ENCODE measurements around the gene SMARCD1.

Gene SMARCD1

DNA sequence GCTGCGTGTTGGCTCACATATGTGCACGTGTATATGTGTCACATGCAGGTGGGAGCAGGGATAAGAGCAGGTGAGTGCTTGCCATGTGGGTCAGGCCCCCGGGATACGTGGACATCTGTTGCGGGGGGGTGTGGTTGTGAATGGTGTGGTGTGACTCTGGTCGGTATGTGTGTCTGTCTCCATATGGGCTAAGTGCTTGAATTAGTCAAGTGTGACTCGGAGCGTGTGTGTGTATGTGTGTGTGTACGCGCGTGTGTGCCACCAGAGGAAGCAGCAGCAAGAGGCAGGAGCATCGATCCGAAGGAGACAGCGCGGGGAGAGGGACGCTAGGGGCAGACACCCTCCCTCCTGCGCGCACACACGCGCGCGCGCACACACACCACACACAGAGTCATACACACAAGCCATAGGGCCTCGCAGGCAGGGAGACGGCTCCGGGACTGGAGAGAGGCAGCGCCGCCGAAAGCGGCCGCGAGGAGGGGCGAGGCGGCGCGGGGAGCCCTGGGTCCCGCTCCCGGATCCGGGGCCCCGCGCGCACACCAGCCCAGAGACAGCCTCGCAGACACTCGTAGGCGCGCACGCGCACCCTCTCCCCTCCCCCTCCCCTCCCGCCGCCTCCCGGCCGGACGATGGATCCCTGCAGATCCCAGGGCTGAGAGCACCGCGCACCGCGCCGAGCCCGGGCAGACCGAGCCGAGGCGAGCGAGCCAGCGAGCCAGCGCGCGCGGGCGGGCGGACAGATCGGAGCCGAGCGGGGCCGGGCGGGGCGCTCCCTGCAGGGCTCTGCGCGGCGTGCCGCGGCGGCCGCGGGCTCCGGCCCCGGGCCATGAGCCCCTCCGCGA lies 27.9 kb upstream of the SMARCD1 start, which contains the start of gene ASIC1:
ASIC1 (plus strand) TSS at position 597 of the 842 bp plus-strand sequence. CDS start 1,171 bp downstream, outside the sequence.
- DNase-seq (ENCODE audit: low spot score): peak; percentile 76

DNA sequence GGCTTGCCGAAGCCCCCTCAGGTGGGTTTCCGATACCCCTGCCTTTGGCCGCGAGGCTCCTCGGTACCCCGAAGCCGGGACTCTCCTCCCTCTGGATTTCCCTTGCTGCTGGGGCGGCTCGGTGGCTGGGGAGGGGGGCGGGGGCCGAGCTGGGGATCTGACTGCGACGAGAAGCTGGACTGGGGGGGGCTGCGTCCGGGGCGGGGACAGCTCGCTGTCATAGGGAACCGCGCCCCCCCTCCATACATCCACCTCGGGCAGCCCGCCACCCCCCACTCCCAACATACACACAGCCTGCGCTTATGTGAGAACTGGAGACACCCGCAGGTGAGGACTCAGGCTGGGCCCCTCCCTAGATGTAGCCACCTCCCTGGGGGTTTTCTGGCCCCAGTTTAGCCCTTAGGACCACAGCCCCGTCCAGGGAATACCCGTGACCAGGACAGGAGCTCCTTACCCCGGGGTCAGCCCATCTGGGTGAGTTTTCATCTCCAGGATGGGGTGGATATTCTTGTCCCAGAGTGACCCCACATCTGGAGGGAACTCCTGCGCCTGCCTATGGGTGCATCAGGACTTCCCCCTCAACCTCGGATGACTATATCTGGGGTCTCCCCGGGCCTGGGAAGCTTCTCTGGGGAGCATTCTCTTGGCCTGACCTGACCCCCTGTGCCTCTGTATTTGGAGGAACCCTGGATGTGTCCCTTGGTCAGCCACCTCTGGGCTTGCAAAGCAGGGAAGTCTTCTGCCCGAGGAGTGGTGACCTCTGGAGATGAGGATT lies 27.1 kb upstream of the SMARCD1 start:
- no peak for DNase-seq (ENCODE audit: low spot score)

DNA sequence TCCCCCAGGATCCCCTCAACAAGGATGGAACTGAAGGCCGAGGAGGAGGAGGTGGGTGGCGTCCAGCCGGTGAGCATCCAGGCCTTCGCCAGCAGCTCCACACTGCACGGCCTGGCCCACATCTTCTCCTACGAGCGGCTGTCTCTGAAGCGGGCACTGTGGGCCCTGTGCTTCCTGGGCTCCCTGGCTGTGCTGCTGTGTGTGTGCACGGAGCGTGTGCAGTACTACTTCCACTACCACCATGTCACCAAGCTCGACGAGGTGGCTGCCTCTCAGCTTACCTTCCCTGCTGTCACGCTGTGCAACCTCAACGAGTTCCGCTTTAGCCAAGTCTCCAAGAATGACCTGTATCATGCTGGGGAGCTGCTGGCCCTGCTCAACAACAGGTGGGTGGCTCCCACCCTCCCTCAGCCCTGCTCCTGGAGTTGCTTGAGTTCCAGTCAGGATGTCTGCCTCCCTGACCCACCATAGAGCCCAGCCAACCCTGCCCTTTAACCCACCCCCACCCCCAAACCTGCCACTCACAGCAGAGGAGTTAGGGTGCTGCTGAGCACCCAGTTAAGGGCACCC lies 26.3 kb upstream of the SMARCD1 start:
- no peak for DNase-seq (ENCODE audit: low spot score)

DNA sequence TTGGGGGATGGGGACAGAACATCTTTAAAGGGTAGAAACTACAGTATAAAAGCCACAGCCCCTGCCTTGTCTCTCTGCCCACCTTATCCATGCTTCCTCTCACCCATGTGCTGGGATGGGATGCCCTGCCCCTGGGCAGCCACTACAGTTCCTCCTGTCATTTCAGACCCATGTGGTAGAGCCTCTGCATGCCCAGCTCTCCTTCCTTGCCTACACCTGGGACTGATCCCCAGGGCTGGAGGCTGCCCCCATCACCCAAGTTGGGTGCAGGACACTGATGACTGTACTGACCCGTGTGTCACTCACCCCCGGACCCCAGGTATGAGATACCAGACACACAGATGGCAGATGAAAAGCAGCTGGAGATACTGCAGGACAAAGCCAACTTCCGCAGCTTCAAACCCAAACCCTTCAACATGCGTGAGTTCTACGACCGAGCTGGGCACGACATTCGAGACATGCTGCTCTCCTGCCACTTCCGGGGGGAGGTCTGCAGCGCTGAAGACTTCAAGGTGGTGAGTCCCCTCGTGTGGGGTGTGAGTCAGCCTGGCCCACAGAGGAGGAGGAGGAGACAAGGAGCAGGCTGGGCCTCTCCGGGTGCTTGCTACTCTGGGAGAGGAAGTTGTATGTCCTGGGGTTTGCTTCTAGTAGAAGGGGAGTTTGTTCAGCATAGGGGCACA lies 25.6 kb upstream of the SMARCD1 start:
- no peak for DNase-seq (ENCODE audit: low spot score)

DNA sequence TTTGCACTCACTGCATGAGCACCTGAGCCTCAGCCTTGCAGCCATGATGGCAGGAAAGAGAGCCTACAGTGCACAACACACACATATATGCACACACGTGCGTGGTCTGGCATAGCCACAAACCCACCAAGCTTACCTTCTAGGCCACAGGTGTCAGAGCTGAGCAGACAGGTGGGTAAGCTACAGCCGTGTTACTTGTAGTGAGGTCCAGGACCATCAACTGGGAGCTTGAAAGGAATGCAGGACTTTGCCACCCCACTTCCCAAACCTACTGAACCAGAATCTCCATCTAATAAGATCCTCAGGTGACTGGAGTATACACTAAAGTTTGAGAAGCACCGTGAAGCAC lies 25.0 kb upstream of the SMARCD1 start:
- no peak for DNase-seq (ENCODE audit: low spot score)

DNA sequence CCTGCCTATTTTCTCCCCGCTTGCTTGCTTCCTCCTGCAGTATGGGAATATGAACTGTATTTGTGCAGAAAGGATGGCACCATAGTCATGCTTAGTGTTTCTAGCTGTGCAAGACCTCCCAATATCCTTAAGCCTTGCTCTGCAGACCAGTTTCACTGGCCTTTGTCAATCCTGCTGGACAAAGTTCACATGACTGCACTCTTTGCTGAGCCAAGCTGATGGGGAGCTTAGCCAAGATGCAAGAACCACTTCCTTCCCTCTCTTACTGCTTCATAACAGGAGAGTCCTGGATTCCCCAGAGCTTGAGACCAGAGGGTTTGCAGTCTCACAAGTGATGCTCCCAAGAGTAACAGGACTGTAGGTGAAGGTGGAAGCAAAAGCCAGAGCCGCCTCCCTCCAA lies 24.0 kb upstream of the SMARCD1 start:
- peak; percentile 53 for DNase-seq (ENCODE audit: low spot score)

DNA sequence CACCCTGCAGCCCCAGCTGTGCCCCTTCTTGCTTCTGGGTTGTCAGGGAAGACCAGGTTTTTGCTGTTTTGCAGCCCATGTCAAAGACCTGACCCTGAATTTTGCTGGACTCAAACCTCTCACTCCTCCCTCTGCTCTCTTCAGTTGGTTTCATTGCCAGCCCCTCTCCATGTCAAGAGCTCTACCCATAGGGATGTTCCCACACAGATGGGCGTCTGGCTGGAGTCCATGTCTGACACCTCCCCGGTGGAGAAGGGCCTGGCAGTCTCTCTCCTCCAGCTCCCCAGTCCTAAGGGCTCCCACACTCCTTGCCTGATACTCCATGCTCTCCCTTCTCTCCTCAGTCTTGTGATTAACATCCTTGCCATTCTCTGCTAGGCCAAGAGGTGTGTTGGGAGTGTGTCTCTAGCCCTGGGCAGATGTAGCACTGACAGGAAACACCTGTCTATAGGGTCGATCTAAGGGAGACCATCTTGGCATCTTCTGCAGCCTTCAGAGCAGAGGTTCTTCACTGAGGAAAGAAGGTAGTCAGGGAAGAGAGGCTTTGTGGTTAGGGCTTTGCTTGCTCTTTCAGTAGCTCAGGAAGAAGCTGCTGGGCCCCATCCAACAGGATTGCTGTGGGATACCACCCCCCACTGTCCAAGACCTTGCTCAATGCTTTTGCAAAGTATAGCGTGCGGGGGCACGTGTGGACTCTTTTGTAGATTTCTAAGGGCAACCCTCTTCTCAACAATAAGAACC lies 23.0 kb upstream of the SMARCD1 start:
- no peak for DNase-seq (ENCODE audit: low spot score)

DNA sequence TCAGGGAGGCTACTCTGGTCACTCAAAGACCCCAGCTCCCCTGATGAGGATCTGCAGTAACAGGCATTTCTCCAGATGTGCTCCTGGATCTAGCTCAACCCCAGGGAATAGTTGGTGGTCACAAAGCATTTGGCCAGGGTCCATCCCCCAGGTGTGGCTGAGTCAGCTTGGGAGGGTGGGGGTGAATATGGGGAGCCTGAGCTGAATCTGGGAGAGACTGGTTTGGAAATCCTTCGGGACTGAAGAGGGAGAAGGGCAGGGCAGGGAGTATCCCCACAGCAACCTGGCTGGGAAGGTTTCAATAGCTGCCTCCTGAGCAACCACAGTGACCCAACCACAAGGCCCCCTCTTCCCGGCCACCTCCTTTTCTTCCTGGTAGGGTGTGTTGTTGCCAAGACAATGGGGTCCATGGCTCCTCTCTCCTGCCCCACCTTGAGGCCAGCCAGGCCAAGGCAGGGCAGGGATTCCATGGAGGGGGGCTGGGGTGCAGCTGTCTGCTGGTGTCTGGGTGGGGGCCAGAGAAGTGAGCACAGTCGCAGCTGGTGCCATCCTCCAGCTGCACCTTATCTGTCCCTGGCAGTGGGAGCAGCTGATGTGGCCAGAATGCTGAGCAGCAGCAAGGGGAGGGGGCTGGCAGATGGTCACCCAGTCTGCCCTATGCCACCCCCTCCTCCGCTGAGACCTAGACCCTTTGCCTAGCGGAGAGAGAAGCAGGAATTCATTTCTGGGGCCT lies 22.2 kb upstream of the SMARCD1 start:
- peak; percentile 54 for DNase-seq (ENCODE audit: low spot score)

DNA sequence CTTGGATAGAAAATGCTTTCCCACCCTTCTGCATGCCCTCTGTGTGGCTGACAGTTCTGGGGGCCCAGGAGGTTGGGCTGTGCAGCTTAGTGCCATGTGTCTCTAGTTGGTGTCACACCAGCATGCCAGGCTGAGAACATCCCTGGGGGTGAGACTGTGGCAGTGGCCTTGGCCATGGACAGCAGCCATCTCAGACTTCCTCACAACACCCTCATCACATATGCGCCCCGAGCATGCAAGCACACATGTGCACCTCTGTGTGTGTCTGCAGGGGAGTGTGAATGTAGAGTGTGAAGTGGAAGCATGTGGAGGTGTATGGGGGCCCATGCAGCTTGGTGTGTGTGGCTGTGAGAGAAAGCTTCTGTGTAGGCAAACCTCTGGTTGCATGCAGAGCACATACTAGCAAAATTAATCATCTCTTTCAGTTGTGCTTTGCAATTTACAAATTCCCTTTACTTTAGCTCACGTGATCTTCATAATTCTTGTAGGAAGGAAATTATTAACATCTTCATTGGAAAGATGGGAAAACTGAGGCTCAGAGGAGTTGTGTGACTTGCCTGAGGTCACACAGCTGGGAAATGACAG lies 19.3 kb upstream of the SMARCD1 start:
- no peak for DNase-seq (ENCODE audit: low spot score)

DNA sequence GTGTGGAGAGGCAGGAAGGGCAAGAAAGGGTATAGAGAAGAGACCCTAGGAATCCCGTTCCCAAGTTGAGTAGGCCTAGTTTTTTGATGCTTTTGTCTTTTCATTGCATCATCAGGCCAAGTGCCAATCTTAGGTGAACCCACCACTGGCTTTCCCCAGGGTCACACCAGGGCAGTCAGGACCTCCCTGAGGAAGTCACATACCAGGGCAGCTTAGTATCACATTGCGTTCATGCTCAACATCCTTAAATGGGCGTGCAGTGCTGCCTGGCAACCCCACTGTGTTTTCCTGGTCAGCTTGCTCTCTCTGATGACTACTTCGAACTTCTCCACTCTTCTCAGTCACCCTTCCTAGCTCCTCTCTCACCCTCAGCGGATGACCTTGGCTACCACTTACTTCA lies 18.7 kb upstream of the SMARCD1 start:
- no peak for DNase-seq (ENCODE audit: low spot score)

DNA sequence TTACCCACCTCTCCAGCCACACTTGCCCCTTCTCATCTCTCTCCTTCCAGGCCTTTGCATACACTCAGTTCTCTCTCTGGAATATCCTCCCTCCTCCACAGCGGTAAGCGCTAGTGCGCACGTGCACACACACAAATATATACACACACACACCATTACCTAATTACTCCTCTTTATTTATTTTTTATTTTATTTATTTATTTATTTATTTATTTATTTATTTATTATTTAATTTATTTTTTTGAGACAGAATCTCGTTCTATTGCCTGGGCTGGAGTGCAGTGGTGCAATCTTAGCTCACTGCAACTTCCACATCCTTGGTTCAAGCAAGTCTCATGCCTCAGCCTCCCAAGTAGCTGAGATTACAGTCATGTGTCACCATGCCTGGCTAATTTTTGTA lies 16.1 kb upstream of the SMARCD1 start:
- no peak for DNase-seq (ENCODE audit: low spot score)

DNA sequence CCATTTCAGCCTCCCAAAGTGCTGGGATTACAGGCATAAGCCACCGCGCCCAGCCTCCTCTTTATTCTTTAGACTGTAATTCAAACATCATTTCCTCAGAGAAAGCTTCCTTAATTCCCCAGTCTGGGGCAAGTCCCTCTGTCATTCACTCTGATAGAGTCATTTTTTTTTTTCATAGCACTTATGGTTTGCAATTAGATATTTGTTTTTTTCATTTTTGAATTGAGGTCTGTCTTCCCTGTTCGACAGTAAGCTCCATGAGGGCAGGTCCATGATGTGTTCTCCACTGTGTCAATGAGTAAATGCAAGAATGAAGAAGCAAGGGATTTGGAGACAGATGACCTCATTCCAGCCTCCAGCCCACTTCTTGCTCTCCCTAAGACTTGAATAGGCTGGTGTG lies 15.6 kb upstream of the SMARCD1 start:
- no peak for DNase-seq (ENCODE audit: low spot score)

DNA sequence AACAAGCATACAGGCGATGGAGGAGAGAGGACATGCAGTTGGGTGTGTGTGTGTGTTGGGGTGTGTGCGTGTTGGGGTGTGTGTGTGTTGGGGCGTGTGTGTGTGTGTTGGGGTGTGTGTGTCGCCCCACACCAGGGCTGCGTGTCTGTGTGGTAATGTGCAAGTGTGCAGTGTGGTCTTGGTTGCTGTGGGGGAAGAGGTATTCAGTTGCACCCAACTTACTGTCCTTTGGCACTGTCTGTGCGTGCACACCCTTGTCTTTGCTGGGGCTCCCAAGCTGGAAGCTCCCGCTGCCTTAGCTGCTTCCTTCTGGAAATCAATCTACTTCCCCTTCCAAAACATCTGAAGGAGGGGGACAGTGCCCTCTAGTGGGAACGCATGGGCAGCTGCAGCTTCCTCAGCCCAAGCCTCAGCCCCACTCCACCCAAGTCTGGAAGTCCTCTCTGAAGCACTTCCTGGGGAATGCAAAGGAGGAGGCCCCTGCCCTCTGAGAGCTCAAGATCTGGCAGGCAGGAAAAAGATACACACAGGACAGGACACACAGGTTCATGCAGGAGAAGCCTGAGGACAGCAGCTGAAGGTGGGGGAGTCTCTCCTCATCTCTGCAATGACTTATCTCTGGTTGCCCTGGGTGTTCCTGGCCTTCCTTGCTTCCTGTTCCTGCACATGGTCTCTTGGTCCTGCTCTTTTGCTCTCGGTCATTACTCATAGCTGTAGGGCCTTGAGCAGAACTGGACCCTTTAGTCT lies 14.7 kb upstream of the SMARCD1 start:
- DNase-seq (ENCODE audit: low spot score): peak; percentile 85

DNA sequence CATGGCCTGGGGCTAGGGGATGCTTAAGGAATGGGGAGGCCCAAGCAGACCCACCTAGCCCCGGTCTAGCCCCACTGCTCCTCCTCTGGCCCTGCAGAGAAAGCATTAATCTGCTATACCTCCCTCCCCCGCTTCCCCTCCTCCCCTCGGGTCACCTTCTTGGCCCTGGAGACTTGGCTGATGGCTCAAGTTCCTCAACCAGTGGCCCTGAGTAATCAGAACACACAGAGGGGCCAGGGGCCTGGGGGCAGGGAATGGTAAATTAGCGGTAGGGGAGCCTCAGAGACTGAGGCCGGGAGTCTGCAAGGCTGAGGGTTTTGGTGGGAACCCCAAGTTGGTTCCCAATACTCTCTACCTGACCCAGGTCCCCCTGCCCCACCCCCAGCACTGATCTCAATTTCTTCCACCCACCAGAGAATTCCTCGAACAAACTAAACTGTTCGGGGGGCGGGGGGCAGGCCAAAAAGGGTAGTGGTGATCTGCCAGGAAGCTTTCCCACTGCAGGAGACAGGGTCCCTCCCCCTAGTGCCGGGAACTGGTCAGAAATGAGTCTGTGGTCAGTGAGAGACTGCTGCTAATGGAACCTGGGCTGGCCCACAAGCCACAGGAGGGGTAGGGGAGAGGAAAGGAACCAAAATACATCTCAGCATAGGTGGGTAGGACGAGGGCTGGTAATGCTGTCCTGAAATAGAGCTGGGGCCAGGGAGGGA lies 12.8 kb upstream of the SMARCD1 start:
- no peak for DNase-seq (ENCODE audit: low spot score)

DNA sequence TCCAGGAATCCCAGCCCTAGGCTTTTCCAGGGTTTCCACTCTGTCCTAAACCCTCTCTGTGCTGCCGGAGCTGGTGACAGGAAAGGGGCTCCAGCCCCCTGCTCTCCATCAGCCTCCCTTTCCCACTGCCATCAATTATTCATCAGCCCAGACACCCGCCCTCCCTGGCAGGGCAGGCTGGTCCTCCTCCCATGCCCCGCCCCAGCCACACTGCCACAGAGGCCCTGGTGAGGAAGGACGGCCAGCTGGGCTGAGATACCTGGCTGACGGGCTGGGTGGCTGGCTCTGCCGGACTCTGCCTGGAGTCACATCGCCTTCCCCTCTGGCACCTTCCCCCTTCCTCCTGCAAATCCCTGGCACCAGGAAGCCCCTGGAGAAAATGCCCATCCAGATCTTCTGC lies 11.9 kb upstream of the SMARCD1 start:
- no peak for DNase-seq (ENCODE audit: low spot score)

DNA sequence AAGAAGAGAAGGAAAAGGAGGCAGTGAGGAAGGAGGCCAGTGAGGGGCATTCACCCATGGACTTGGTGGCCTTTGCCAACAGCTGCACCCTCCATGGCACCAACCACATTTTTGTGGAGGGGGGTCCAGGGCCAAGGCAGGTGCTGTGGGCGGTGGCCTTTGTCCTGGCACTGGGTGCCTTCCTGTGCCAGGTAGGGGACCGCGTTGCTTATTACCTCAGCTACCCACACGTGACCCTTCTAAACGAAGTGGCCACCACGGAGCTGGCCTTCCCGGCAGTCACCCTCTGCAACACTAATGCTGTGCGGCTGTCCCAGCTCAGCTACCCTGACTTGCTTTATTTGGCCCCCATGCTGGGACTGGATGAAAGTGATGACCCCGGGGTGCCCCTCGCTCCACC lies 11.4 kb upstream of the SMARCD1 start:
- DNase-seq (ENCODE audit: low spot score): no peak

DNA sequence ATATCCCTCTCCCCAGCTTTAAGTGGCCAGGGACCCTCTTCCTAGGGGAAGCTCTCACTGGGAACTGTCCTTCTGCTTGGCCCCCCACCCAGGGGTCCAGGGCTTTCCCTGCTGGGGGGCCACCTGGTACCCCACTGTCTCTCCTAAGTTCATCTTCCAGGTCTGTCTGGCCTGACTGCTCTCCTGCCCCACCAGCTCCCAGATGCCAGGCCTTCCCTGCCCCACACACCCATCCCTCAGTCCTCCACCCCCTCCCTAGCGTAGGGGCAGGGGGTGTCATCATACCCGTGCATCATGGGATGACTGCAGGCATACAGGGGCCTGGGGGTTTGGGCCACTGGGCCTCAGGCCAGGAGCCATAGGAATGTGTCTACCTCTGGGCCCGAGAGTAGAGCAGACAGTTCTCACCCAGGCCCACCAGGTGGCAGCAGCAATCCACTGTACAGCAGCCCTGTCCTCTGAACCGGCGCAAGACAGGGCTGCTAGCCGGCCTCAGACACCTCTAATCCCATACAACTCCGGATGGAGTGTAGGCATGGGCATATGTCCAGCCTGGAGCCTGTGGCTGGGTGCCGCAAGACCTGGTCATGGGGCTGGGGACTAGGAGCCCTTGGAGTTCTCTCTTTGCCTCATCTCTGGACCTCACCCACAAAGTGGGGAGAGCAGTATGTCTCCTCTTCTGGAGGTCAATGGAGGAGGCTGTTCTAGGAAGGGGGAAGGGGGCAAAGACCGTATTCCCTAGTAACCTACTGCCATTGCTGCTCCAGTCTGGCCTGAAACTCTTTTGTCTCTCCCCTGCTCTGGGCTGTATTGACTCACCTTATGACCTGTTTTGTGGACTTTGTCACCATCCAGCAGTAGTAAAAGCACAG lies 10.0 kb upstream of the SMARCD1 start:
- DNase-seq (ENCODE audit: low spot score): peak; percentile 81

DNA sequence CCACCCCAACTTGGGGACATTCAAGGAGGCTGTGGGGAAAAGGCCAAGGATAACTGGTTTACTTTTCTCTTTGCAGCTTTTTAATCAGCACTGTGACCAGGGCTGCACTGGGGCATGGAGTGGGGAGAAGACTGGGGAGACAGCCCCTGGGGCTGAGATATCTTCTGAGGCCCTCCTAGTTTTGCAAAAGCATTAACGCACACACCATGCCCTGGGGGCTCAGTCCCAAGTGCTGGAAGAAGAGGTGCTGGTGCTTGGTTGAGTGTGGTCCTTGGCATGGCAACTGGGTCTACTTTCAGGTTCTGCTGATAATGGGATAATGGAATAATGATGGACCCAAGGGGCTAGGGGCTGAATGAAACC lies 9.4 kb upstream of the SMARCD1 start:
- no peak for DNase-seq (ENCODE audit: low spot score)
